ENCODE data around the gene CCM2. TPM values are rescaled to one million over a fixed set of nuclear protein-coding genes. Genes with fewer than 3 reads are reported as not detected.

Gene CCM2
- total RNA-seq, 1 experiment from 2014 or later, result 42.5 TPM

DNA sequence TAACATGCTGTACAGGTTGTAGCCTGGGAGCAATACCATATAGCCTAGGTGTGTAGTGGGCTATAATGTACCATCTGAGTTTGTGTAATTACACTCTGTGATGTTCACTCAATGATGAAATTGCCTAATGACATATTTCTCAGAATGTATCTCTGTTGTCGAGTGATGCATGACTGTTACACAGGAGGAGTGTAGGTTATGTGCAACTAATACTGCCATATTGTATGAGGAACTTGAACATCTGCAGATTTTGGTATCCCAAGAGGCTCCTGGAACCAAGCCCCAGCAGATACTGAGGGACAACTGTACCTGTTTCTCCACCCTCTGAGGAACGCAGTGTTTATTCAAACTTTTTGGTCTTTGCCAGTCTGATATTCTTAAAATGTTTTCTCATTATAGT is 50.2 kb downstream of the CCM2 start:
- H3K36me3 ChIP-seq (ENCODE audit: insufficient read depth, low read length), result peaks cover 22% of the 10 kb centered on the region; the same call in 1 of the 2 replicates
- no peaks in the 10 kb centered on the region for H3K27me3 ChIP-seq (ENCODE audit: low read length)
- no peaks in the 10 kb centered on the region for H3K9me3 ChIP-seq (ENCODE audit: low read length)
- no peaks in the 10 kb centered on the region for H3K9me2 ChIP-seq (replicated peaks; ENCODE audit: insufficient read depth, low read length)
- H3K4me2 ChIP-seq (ENCODE audit: low read depth, low read length, poor library complexity, severe bottlenecking), result peak overlapping the region; percentile 2
- peaks cover 21% of the 10 kb centered on the region for H3K4me1 ChIP-seq (ENCODE audit: low read length)
- peak; percentile 65 for DNase-seq
- peaks cover 6% of the 10 kb centered on the region; the same call in 1 of the 2 replicates for H4K20me1 ChIP-seq (ENCODE audit: insufficient read depth, low read depth, low read length)
- H2AFZ ChIP-seq (ENCODE audit: low read length), result no peak overlapping the region
- H3K27ac ChIP-seq (ENCODE audit: low read length), result peak overlapping the region; percentile 67
- no peak overlapping the region for H3K9ac ChIP-seq (ENCODE audit: low read length)
- H3K4me3 ChIP-seq (ENCODE audit: low read length), result no peak overlapping the region
- H3K79me2 ChIP-seq (ENCODE audit: low read length), result peaks cover 70% of the 10 kb centered on the region

DNA sequence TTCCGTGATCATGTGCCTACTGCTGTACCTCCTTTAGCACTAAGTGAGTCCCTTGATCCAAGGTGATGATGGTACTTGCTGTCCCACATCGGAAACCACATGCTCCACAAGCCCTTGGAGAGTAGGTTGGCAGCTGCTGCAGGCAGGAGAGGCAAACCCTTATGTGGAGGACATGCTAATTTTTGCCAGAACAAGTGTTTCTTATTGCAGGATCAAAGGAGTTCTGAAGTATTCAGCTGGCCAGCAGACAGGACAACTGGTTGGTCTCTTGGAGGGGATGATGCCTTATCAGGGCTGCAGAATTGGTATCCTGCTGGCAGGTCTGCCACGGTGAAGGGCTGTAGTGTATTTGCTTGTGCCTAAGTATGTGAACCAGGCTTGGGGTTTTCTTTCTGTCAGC is 52.0 kb downstream of the CCM2 start:
- peaks cover 6% of the 10 kb centered on the region; the same call in 1 of the 2 replicates for H4K20me1 ChIP-seq (ENCODE audit: insufficient read depth, low read depth, low read length)
- peaks cover 11% of the 10 kb centered on the region; the same call in 1 of the 2 replicates for H3K36me3 ChIP-seq (ENCODE audit: insufficient read depth, low read length)
- H3K79me2 ChIP-seq (ENCODE audit: low read length), result peaks cover 72% of the 10 kb centered on the region
- H3K27me3 ChIP-seq (ENCODE audit: low read length), result no peaks in the 10 kb centered on the region
- H2AFZ ChIP-seq (ENCODE audit: low read length), result no peak overlapping the region
- H3K9ac ChIP-seq (ENCODE audit: low read length), result no peak overlapping the region
- H3K4me2 ChIP-seq (ENCODE audit: low read depth, low read length, poor library complexity, severe bottlenecking), result no peak overlapping the region
- no peak overlapping the region for H3K4me3 ChIP-seq (ENCODE audit: low read length)
- DNase-seq, result no peak
- no peaks in the 10 kb centered on the region for H3K9me2 ChIP-seq (replicated peaks; ENCODE audit: insufficient read depth, low read length)
- peaks cover 30% of the 10 kb centered on the region for H3K4me1 ChIP-seq (ENCODE audit: low read length)
- no peaks in the 10 kb centered on the region for H3K9me3 ChIP-seq (ENCODE audit: low read length)
- H3K27ac ChIP-seq (ENCODE audit: low read length), result no peak overlapping the region

DNA sequence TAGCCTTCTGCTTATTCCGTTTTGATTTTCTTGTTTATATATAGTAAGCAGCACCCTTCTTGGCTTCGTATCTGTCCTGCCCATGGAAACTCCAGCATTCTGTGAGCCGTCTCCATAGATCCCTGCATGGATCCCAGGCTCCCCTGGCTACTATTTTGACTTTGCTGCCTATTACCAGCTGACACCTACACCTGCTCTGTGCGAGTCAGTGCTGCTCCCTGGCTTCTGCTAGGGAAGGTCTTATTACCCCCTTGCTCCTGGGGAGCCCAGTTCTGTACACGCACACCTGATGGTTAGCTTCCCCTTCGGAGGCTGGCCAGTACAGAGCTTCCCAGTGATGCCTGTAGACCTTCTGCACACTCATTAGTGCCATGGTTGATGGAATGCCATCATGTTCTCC is 53.4 kb downstream of the CCM2 start:
- Histone ChIP-seq H3K79me2 (ENCODE audit: low read length) (peaks cover 77% of the 10 kb centered on the region), H3K27ac (ENCODE audit: low read length) (no peak overlapping the region), H3K27me3 (ENCODE audit: low read length) (no peaks in the 10 kb centered on the region), H3K4me3 (ENCODE audit: low read length) (no peak overlapping the region), H3K9me2 (replicated peaks; ENCODE audit: insufficient read depth, low read length) (no peaks in the 10 kb centered on the region), H2AFZ (ENCODE audit: low read length) (no peak overlapping the region), H3K4me1 (ENCODE audit: low read length) (peaks cover 30% of the 10 kb centered on the region), H3K4me2 (ENCODE audit: low read depth, low read length, poor library complexity, severe bottlenecking) (no peak overlapping the region), H3K36me3 (ENCODE audit: insufficient read depth, low read length) (peaks cover 5% of the 10 kb centered on the region; the same call in 1 of the 2 replicates), H3K9me3 (ENCODE audit: low read length) (no peaks in the 10 kb centered on the region), H3K9ac (ENCODE audit: low read length) (no peak overlapping the region), H4K20me1 (ENCODE audit: insufficient read depth, low read depth, low read length) (peaks cover 6% of the 10 kb centered on the region; the same call in 1 of the 2 replicates)
- DNase-seq, result no peak

DNA sequence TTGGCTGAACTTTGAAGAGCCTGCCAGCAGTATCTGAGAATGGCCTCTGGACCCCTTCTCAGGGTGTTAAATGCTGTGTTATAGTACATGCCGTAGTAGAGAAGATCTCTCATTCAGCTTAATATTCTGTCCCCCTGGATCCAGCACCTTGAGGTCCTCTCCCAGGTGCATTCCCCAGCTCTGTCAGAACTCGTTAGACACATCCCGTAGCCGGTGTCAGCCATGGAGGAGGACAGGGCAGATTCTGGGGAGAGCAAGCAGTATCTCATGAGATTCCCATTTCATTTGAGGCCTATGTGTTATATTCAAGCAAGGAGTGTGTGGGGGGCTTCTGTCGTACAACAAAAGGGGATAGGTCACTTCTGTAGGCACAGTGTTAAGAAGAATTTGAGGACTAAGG is 53.9 kb downstream of the CCM2 start:
- no peak for DNase-seq
- peaks cover 6% of the 10 kb centered on the region; the same call in 1 of the 2 replicates for H4K20me1 ChIP-seq (ENCODE audit: insufficient read depth, low read depth, low read length)
- H2AFZ ChIP-seq (ENCODE audit: low read length), result no peak overlapping the region
- peaks cover 27% of the 10 kb centered on the region for H3K4me1 ChIP-seq (ENCODE audit: low read length)
- H3K9me3 ChIP-seq (ENCODE audit: low read length), result no peaks in the 10 kb centered on the region
- H3K4me3 ChIP-seq (ENCODE audit: low read length), result no peak overlapping the region
- no peaks in the 10 kb centered on the region for H3K9me2 ChIP-seq (replicated peaks; ENCODE audit: insufficient read depth, low read length)
- H3K36me3 ChIP-seq (ENCODE audit: insufficient read depth, low read length), result peaks cover 5% of the 10 kb centered on the region; the same call in 1 of the 2 replicates
- no peak overlapping the region for H3K4me2 ChIP-seq (ENCODE audit: low read depth, low read length, poor library complexity, severe bottlenecking)
- H3K27me3 ChIP-seq (ENCODE audit: low read length), result no peaks in the 10 kb centered on the region
- H3K9ac ChIP-seq (ENCODE audit: low read length), result no peak overlapping the region
- H3K79me2 ChIP-seq (ENCODE audit: low read length), result peaks cover 83% of the 10 kb centered on the region
- no peak overlapping the region for H3K27ac ChIP-seq (ENCODE audit: low read length)

DNA sequence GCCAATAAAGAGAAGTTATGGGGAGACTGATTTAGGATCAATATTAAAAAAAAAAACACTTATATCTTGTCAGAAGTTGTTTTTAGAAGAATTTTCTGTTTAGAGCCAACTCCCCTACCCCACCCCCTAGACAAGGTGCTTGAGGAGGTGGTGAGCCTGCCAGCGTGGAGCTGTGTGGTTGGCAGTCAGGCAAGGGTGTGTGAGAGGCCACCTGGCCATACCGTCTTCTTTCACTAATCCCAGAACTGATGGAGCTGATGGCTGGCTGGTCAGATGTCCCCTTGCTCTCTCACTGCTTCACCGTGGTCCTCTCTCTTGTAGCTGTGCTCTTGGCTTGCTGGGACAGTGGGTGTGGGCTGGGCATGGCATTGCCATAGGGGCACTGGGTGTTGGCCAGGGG is 54.4 kb downstream of the CCM2 start:
- Histone ChIP-seq H3K36me3 (ENCODE audit: insufficient read depth, low read length) (peaks cover 5% of the 10 kb centered on the region; the same call in 1 of the 2 replicates), H2AFZ (ENCODE audit: low read length) (no peak overlapping the region)

DNA sequence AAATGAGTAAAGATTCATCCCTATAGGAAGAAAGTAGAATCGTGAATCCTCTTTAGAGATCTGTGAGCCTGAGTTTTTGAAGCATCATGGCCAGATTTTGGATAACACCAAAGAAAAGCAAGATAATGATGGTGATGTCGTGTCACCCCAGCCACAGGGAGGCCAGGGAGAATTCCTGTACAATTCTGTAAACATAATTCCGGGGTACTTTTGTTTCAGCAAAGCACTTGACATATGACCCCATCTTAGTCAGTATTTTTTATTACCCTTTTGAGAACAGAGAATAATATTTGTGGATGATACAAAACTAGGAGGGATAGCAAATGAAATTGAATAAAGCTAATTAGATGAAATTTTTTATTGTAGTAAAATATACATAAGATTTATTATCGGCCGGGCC is 55.0 kb downstream of the CCM2 start:
- H3K27me3 ChIP-seq (ENCODE audit: low read length), result no peaks in the 10 kb centered on the region
- H3K4me3 ChIP-seq (ENCODE audit: low read length), result no peak overlapping the region
- no peak overlapping the region for H2AFZ ChIP-seq (ENCODE audit: low read length)
- no peak overlapping the region for H3K9ac ChIP-seq (ENCODE audit: low read length)
- H3K9me3 ChIP-seq (ENCODE audit: low read length), result no peaks in the 10 kb centered on the region
- H3K79me2 ChIP-seq (ENCODE audit: low read length), result peaks cover 87% of the 10 kb centered on the region
- DNase-seq, result no peak
- peaks cover 17% of the 10 kb centered on the region for H3K4me1 ChIP-seq (ENCODE audit: low read length)
- H3K27ac ChIP-seq (ENCODE audit: low read length), result no peak overlapping the region
- H4K20me1 ChIP-seq (ENCODE audit: insufficient read depth, low read depth, low read length), result no peaks in the 10 kb centered on the region
- H3K36me3 ChIP-seq (ENCODE audit: insufficient read depth, low read length), result peaks cover 5% of the 10 kb centered on the region; the same call in 1 of the 2 replicates
- H3K4me2 ChIP-seq (ENCODE audit: low read depth, low read length, poor library complexity, severe bottlenecking), result no peak overlapping the region
- H3K9me2 ChIP-seq (replicated peaks; ENCODE audit: insufficient read depth, low read length), result no peaks in the 10 kb centered on the region

More for the DNA sequence above, 54.4 kb downstream of the CCM2 start:
- Histone ChIP-seq H3K79me2 (ENCODE audit: low read length) (peaks cover 84% of the 10 kb centered on the region), H3K4me3 (ENCODE audit: low read length) (no peak overlapping the region), H3K27ac (ENCODE audit: low read length) (no peak overlapping the region), H3K27me3 (ENCODE audit: low read length) (no peaks in the 10 kb centered on the region), H3K4me1 (ENCODE audit: low read length) (peaks cover 22% of the 10 kb centered on the region), H3K9me2 (replicated peaks; ENCODE audit: insufficient read depth, low read length) (no peaks in the 10 kb centered on the region), H3K9me3 (ENCODE audit: low read length) (no peaks in the 10 kb centered on the region), H4K20me1 (ENCODE audit: insufficient read depth, low read depth, low read length) (peaks cover 3% of the 10 kb centered on the region; the same call in 1 of the 2 replicates), H3K4me2 (ENCODE audit: low read depth, low read length, poor library complexity, severe bottlenecking) (no peak overlapping the region), H3K9ac (ENCODE audit: low read length) (no peak overlapping the region)
- no peak for DNase-seq

DNA sequence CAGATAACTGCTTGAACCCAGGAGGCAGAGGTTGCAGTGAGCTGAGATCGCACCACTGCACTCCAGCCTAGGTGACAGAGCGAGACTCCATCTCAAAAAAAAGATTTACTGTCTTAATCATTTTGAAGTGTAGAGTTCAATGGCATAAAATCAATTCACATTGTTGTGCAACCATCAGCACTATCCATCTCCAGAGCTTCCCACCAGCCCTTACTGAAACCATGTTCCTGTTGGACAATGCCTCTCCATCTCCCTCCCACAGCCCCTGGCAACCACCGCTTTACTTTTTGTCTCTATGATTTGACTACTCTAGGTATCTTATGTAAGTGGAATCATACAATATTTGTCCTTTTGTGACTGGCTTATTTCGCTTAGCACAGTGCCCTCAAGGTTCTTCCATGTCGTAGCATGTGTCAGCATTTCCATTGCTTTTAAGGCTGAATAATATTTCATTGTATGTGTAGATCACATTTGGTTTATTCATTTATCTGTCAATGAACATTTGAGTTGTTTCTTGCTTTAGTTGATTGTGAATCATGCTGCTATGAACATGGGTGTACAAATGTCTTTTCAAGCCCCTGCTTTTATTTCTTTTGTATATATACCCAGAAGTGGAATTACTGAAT is 55.7 kb downstream of the CCM2 start:
- Histone ChIP-seq H3K36me3 (ENCODE audit: insufficient read depth, low read length) (peaks cover 5% of the 10 kb centered on the region; the same call in 1 of the 2 replicates), H3K4me2 (ENCODE audit: low read depth, low read length, poor library complexity, severe bottlenecking) (no peak overlapping the region), H3K4me1 (ENCODE audit: low read length) (peaks cover 10% of the 10 kb centered on the region), H3K4me3 (ENCODE audit: low read length) (no peak overlapping the region), H3K9me2 (replicated peaks; ENCODE audit: insufficient read depth, low read length) (no peaks in the 10 kb centered on the region), H3K9ac (ENCODE audit: low read length) (no peak overlapping the region), H3K79me2 (ENCODE audit: low read length) (peaks cover 88% of the 10 kb centered on the region), H4K20me1 (ENCODE audit: insufficient read depth, low read depth, low read length) (peaks cover under 1% of the 10 kb centered on the region; the same call in 1 of the 2 replicates), H3K9me3 (ENCODE audit: low read length) (no peaks in the 10 kb centered on the region), H3K27me3 (ENCODE audit: low read length) (no peaks in the 10 kb centered on the region), H2AFZ (ENCODE audit: low read length) (no peak overlapping the region), H3K27ac (ENCODE audit: low read length) (no peak overlapping the region)
- no peak for DNase-seq

DNA sequence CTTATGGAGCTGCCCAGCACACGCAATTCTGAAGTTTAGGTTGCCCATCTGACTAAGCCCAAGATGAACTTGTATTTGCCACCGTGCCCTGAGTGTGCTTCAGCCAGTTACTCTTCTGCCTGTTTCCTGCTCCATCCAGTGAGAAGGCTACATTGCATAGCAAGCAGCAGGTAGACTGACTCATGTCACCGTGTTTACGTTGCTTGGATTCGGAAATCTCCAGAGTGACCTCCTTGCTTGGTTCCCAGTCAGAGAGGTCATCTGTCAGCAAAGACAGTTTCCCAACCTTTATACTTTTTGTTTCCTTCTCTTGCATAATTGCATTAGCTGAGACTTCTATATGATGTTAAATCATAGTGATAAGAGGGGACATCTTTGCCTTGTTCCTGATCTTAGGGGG is 57.9 kb downstream of the CCM2 start:
- DNase-seq, result no peak
- Histone ChIP-seq H3K36me3 (ENCODE audit: insufficient read depth, low read length) (peaks cover 2% of the 10 kb centered on the region; the same call in 1 of the 2 replicates), H3K79me2 (ENCODE audit: low read length) (peaks cover 94% of the 10 kb centered on the region), H3K9me3 (ENCODE audit: low read length) (no peaks in the 10 kb centered on the region), H3K27ac (ENCODE audit: low read length) (no peak overlapping the region), H3K9me2 (replicated peaks; ENCODE audit: insufficient read depth, low read length) (no peaks in the 10 kb centered on the region), H2AFZ (ENCODE audit: low read length) (no peak overlapping the region), H3K9ac (ENCODE audit: low read length) (no peak overlapping the region), H4K20me1 (ENCODE audit: insufficient read depth, low read depth, low read length) (peaks cover 12% of the 10 kb centered on the region; the same call in 1 of the 2 replicates), H3K4me3 (ENCODE audit: low read length) (no peak overlapping the region), H3K4me2 (ENCODE audit: low read depth, low read length, poor library complexity, severe bottlenecking) (no peak overlapping the region), H3K27me3 (ENCODE audit: low read length) (no peaks in the 10 kb centered on the region), H3K4me1 (ENCODE audit: low read length) (peaks cover 9% of the 10 kb centered on the region)

All from Karpas-422 (cell line).